CD14-positive monocyte (primary cell): ENCODE measurements around the gene AAR2. TPM values are rescaled to one million over a fixed set of nuclear protein-coding genes. Genes with fewer than 3 reads are reported as not detected.

Source experiments
- DNase-seq, 3 donors: peaks; one replicate each; pipeline ENCODE4 v3.0.0-alpha.2; 2011 to 2022
- H2AFZ ChIP-seq: 2 replicates; pipeline ENCODE4 v1.6.0; 2012; ENCODE audit warnings: mild to moderate bottlenecking, low read depth, low read length, inconsistent platforms; ENCODE audit not compliant: insufficient read depth, poor library complexity, severe bottlenecking
- H3K27ac ChIP-seq, 2 donors: 1 replicate in 1 of 2; 2 replicates in 1 of 2; pipeline ENCODE4 v1.5.1; 2012 to 2013; ENCODE audit warnings: low read length in 2 of 2, control low read depth in 1 of 2, inconsistent platforms in 1 of 2, low read depth in 1 of 2, mild to moderate bottlenecking in 1 of 2
- H3K27me3 ChIP-seq, 2 donors: one replicate each; pipeline versions ENCODE4 v1.6.0 to v1.6.1; 2011 to 2013; ENCODE audit warnings: low read length in 2 of 2; ENCODE audit not compliant: control insufficient read depth in 2 of 2, insufficient read depth in 2 of 2
- H3K36me3 ChIP-seq, 2 donors: replicated peaks in 1 of 2; 1 replicate in 1 of 2; 2 replicates in 1 of 2; pipeline versions ENCODE4 v1.5.1 to v1.6.1; 2012 to 2013; ENCODE audit warnings: low read length in 2 of 2, control low read depth in 1 of 2, inconsistent platforms in 1 of 2, mild to moderate bottlenecking in 1 of 2; ENCODE audit not compliant: insufficient read depth in 2 of 2, control insufficient read depth in 1 of 2
- H3K4me1 ChIP-seq, 2 donors: 1 replicate in 1 of 2; 2 replicates in 1 of 2; pipeline versions ENCODE4 v1.5.1 to v1.6.1; 2012 to 2013; ENCODE audit warnings: low read length in 2 of 2, control low read depth in 1 of 2, inconsistent platforms in 1 of 2, mild to moderate bottlenecking in 1 of 2, moderate library complexity in 1 of 2; ENCODE audit not compliant: insufficient read depth in 2 of 2, control insufficient read depth in 1 of 2
- H3K4me2 ChIP-seq: replicated peaks from 2 replicates; pipeline ENCODE3; 2012; ENCODE audit warnings: low read length, moderate library complexity, mild to moderate bottlenecking; ENCODE audit not compliant: poor library complexity, severe bottlenecking; ENCODE audit errors: extremely low read depth
- H3K4me3 ChIP-seq, 3 experiments: fragments of 200-600 bp in 1 of 3; sonication (generic) in 1 of 3; replicated peaks in 1 of 3; 1 replicate in 2 of 3; 2 replicates in 1 of 3; pipeline ENCODE4 v1.5.1; 2011 to 2013; ENCODE audit warnings: low read length in 3 of 3, mild to moderate bottlenecking in 3 of 3, control low read depth in 2 of 3, low read depth in 2 of 3, inconsistent platforms in 1 of 3, moderate library complexity in 1 of 3
- H3K79me2 ChIP-seq: 2 replicates; pipeline ENCODE4 v1.6.0; 2012; ENCODE audit warnings: mild to moderate bottlenecking, control low read depth, inconsistent platforms, low read length, moderate library complexity; ENCODE audit not compliant: insufficient read depth
- H3K9ac ChIP-seq: 2 replicates; pipeline ENCODE4 v1.6.0; 2017; ENCODE audit warnings: low read length, mild to moderate bottlenecking; ENCODE audit not compliant: insufficient read depth, poor library complexity, severe bottlenecking
- H3K9me3 ChIP-seq, 2 donors: replicated peaks in 1 of 2; 1 replicate in 1 of 2; 2 replicates in 1 of 2; pipeline versions ENCODE4 v1.5.1 to v1.6.1; 2012 to 2013; ENCODE audit warnings: low read length in 2 of 2, control low read depth in 1 of 2; ENCODE audit not compliant: control insufficient read depth in 1 of 2, insufficient read depth in 1 of 2
- H4K20me1 ChIP-seq: 2 replicates; pipeline ENCODE4 v1.6.0; 2012; ENCODE audit warnings: mild to moderate bottlenecking, low read length, control low read depth, moderate library complexity; ENCODE audit not compliant: insufficient read depth
- H3K27ac Mint-ChIP-seq, 7 donors: one replicate each; pipeline ENCODE4 v1.8.0; 2020; ENCODE audit warnings: mild to moderate bottlenecking in 7 of 7, mixed read lengths in 7 of 7, moderate library complexity in 6 of 7, inconsistent platforms in 2 of 7
- H3K27me3 Mint-ChIP-seq, 3 donors: one replicate each; pipeline ENCODE4 v1.8.0; 2021 to 2022; ENCODE audit warnings: low read depth in 3 of 3, mild to moderate bottlenecking in 3 of 3, mixed read lengths in 3 of 3, moderate library complexity in 3 of 3, inconsistent platforms in 1 of 3
- H3K36me3 Mint-ChIP-seq, 2 donors: one replicate each; pipeline ENCODE4 v1.8.0; 2020; ENCODE audit warnings: mixed read lengths in 2 of 2, inconsistent platforms in 1 of 2, mild to moderate bottlenecking in 1 of 2
- H3K4me1 Mint-ChIP-seq: one replicate; pipeline ENCODE4 v1.8.0; 2020; ENCODE audit warnings: mild to moderate bottlenecking, mixed read lengths
- H3K4me3 Mint-ChIP-seq, 2 donors: one replicate each; pipeline ENCODE4 v1.8.0; 2020; ENCODE audit warnings: mild to moderate bottlenecking in 2 of 2, mixed read lengths in 2 of 2, moderate library complexity in 1 of 2
- H3K9me3 Mint-ChIP-seq, 7 donors: one replicate each; pipeline ENCODE4 v1.8.0; 2020 to 2022; ENCODE audit warnings: mixed read lengths in 7 of 7, mild to moderate bottlenecking in 6 of 7, moderate library complexity in 6 of 7, inconsistent platforms in 2 of 7
- WGBS: methylation state at CpG from one replicate; pipeline ENCODE4 v1.1.5; 2013; ENCODE audit warnings: missing lambda C conversion rate; ENCODE audit not compliant: insufficient coverage; 5-methylcytosine and 5-hydroxymethylcytosine counted together
- intact Hi-C, 2 donors: fragments of 100-400 bp; cut with micrococcal nuclease; formaldehyde crosslinking; loops; one replicate each; pipeline versions ENCODE4 v1.15.0 to v1.15.1; 2023
- polyA plus RNA-seq, 3 donors: library from polyadenylated mRNA; depleted of rRNA in 1 of 3; unstranded in 2 of 3; stranded (reverse) in 1 of 3; fragments of 300-500 nt in 2 of 3; fragments of >200 nt in 1 of 3; fragmentation: Illumina TruSeq in 2 of 3; gene quantifications; 1 replicate in 2 of 3; 2 replicates in 1 of 3; pipeline ENCODE4 v1.2.3, GENCODE V29; 2012 to 2021
- TF ChIP-seq, protein P1 (sequence below): fragments of 200-600 bp; IDR thresholded peaks from one replicate; pipeline ENCODE4 v1.8.0; 2022; ENCODE audit warnings: antibody characterized with exemption, mild to moderate bottlenecking

AAR2 gene
- polyA plus RNA-seq, 3 donors = 9.1 to 48.8 (median 45.2) TPM

DNA sequence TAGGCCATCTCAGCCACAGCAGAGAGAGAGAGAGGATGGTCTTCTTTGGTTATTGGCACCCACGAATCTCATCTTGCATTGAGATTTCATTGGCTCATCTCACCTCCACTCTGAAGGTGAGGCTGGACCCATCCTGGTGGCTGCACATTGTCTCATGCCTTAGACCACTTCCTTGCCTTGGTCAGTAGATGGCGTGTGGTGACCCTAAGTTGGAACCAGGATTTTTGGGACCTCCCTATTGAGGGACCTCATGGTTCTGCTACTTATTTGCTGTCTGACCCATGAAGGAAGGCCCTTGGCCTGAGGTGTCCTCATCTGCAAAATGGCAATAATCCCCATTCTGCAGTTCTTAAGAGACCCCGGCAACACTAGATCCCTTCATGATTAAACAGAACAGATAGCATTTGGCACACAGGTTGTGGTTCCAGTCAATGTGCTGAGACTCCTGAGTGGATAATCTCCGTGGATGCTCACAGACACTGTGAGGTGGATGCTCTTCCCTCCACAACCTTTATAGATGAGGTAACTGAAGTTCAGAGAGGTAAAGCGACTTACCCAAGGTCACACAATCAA is 21.5 kb upstream of the AAR2 start:
- no peak overlapping the region for H3K27ac Mint-ChIP-seq

DNA sequence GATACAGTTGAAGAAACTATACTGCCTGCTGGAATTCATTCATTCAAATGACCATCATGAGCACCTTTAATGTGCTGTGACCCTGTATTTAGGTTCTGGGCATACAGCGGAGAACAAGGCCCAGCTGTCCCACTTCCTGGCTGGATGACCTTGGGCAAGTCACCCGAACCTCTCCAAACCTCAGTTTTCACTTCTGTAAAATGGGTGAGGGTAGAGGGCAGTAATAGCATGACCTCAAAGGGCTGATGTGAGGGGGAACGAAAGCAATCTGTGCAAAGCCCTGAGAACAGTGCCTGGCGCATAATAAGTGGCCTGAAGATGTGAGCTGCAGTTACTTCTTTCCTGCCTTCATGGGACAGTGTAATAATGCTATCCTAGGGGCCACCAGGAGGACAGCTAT is 20.5 kb upstream of the AAR2 start:
- H4K20me1 ChIP-seq = no peaks in the 10 kb centered on the region
- no peak overlapping the region for H3K4me2 ChIP-seq
- H3K4me1 Mint-ChIP-seq = peaks cover 2% of the 10 kb centered on the region
- no peaks in the 10 kb centered on the region for H3K4me1 ChIP-seq
- intact Hi-C loops = no loop called here
- H3K9me3 Mint-ChIP-seq = no peaks in the 10 kb centered on the region
- no peak overlapping the region for H2AFZ ChIP-seq
- WGBS = 87% methylated on average over 2 of the region's 4 CpGs
- TF ChIP-seq, protein P1, sequence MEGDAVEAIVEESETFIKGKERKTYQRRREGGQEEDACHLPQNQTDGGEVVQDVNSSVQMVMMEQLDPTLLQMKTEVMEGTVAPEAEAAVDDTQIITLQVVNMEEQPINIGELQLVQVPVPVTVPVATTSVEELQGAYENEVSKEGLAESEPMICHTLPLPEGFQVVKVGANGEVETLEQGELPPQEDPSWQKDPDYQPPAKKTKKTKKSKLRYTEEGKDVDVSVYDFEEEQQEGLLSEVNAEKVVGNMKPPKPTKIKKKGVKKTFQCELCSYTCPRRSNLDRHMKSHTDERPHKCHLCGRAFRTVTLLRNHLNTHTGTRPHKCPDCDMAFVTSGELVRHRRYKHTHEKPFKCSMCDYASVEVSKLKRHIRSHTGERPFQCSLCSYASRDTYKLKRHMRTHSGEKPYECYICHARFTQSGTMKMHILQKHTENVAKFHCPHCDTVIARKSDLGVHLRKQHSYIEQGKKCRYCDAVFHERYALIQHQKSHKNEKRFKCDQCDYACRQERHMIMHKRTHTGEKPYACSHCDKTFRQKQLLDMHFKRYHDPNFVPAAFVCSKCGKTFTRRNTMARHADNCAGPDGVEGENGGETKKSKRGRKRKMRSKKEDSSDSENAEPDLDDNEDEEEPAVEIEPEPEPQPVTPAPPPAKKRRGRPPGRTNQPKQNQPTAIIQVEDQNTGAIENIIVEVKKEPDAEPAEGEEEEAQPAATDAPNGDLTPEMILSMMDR = no peak
- H3K79me2 ChIP-seq = no peaks in the 10 kb centered on the region
- no peaks in the 10 kb centered on the region for H3K36me3 ChIP-seq
- H3K4me3 Mint-ChIP-seq = no peak overlapping the region
- H3K36me3 Mint-ChIP-seq = no peaks in the 10 kb centered on the region
- peaks cover 2 to 3% (median 3%) of the 10 kb centered on the region in 3 donors for H3K27me3 Mint-ChIP-seq
- no peak overlapping the region for H3K9ac ChIP-seq
- no peak overlapping the region for H3K4me3 ChIP-seq
- no peak for DNase-seq
- H3K9me3 ChIP-seq = no peaks in the 10 kb centered on the region
- no peak overlapping the region for H3K27ac ChIP-seq
- H3K27me3 ChIP-seq = no peaks in the 10 kb centered on the region
- no peak overlapping the region for H3K27ac Mint-ChIP-seq

More for the DNA sequence above, 21.5 kb upstream of the AAR2 start:
- Mint-ChIP-seq H3K27me3 (peaks cover 2 to 3% (median 3%) of the 10 kb centered on the region in 3 donors), H3K4me1 (peaks cover 2% of the 10 kb centered on the region), H3K9me3 (no peaks in the 10 kb centered on the region), H3K4me3 (no peak overlapping the region), H3K36me3 (no peaks in the 10 kb centered on the region)
- Histone ChIP-seq H3K9me3 (no peaks in the 10 kb centered on the region), H3K4me2 (no peak overlapping the region), H4K20me1 (no peaks in the 10 kb centered on the region), H3K36me3 (no peaks in the 10 kb centered on the region), H3K9ac (no peak overlapping the region), H3K79me2 (no peaks in the 10 kb centered on the region), H2AFZ (no peak overlapping the region), H3K4me1 (no peaks in the 10 kb centered on the region), H3K4me3 (no peak overlapping the region), H3K27ac (no peak overlapping the region), H3K27me3 (no peaks in the 10 kb centered on the region)
- TF ChIP-seq, protein P1 = peak; percentile 41
- DNase-seq = peak in 1 of 3 donors; percentile 19
- intact Hi-C loops = loop anchor here in 1 of 2 donors (5.0 kb wide), 1 partner anchor 223 kb away; no protein-coding TSS in a partner anchor
- WGBS = 70% methylated on average over 3 of the region's 5 CpGs
